Activated T-helper 1 cell treated with Interleukin-2 at 50 U/mL for 16 hours (primary cell): ENCODE data around the gene CTDSP2.

Source experiments
- DNase-seq: peaks from one replicate; pipeline ENCODE4 v3.0.0-alpha.2; 2020; ENCODE audit warnings: low read depth

Gene CTDSP2

GRCh38 chr12:57816001-57816854 lies 30.3 kb downstream of the CTDSP2 start:
- DNase-seq, result no peak

GRCh38 chr12:57815177-57816000 lies 31.1 kb downstream of the CTDSP2 start:
- no peak for DNase-seq

GRCh38 chr12:57813971-57814772 lies 32.4 kb downstream of the CTDSP2 start:
- no peak for DNase-seq

- DNase-seq, result no peak
Observed at GRCh38 chr12:57813111-57813970, 33.2 kb downstream of the CTDSP2 start.

GRCh38 chr12:57811028-57811755 lies 35.3 kb downstream of the CTDSP2 start:
- DNase-seq, result no peak

GRCh38 chr12:57810450-57810849 lies 36.1 kb downstream of the CTDSP2 start:
- DNase-seq, result no peak

GRCh38 chr12:57809425-57809824 lies 37.1 kb downstream of the CTDSP2 start:
- no peak for DNase-seq

GRCh38 chr12:57808351-57808750 lies 38.2 kb downstream of the CTDSP2 start:
- no peak for DNase-seq

GRCh38 chr12:57807285-57807684 lies 39.2 kb downstream of the CTDSP2 start:
- DNase-seq, result no peak

GRCh38 chr12:57806677-57807076 lies 39.9 kb downstream of the CTDSP2 start:
- no peak for DNase-seq

- DNase-seq, result peak; percentile 4
Observed at GRCh38 chr12:57803319-57803893, 43.1 kb downstream of the CTDSP2 start.

GRCh38 chr12:57802607-57803006 lies 43.9 kb downstream of the CTDSP2 start:
- DNase-seq, result no peak

GRCh38 chr12:57800965-57801364 lies 45.6 kb downstream of the CTDSP2 start:
- no peak for DNase-seq

- no peak for DNase-seq
Observed at GRCh38 chr12:57797933-57798332, 48.6 kb downstream of the CTDSP2 start.

- DNase-seq, result no peak
Observed at GRCh38 chr12:57796996-57797395, 49.5 kb downstream of the CTDSP2 start.

GRCh38 chr12:57795354-57795753 lies 51.2 kb downstream of the CTDSP2 start:
- DNase-seq, result no peak

- DNase-seq, result no peak
Observed at GRCh38 chr12:57793920-57794319, 52.6 kb downstream of the CTDSP2 start.

- no peak for DNase-seq
Observed at GRCh38 chr12:57783861-57784260, 62.7 kb downstream of the CTDSP2 start.

GRCh38 chr12:57783466-57783801 lies 63.1 kb downstream of the CTDSP2 start:
- DNase-seq, result no peak
